Limb (tissue), 2 donors: Measurements from ENCODE around the gene GRAMD2A.
"Not testable (repeated sequence)": the region's sequence is repeated elsewhere in the genome, so short reads cannot be mapped to it uniquely, and the experiment has no call there.

Experiments
- DNase-seq, 2 donors: peaks; one replicate each; pipeline ENCODE4 v3.0.0-alpha.2; 2016; ENCODE audit errors: extremely low spot score in 2 of 2

GRAMD2A gene

DNA sequence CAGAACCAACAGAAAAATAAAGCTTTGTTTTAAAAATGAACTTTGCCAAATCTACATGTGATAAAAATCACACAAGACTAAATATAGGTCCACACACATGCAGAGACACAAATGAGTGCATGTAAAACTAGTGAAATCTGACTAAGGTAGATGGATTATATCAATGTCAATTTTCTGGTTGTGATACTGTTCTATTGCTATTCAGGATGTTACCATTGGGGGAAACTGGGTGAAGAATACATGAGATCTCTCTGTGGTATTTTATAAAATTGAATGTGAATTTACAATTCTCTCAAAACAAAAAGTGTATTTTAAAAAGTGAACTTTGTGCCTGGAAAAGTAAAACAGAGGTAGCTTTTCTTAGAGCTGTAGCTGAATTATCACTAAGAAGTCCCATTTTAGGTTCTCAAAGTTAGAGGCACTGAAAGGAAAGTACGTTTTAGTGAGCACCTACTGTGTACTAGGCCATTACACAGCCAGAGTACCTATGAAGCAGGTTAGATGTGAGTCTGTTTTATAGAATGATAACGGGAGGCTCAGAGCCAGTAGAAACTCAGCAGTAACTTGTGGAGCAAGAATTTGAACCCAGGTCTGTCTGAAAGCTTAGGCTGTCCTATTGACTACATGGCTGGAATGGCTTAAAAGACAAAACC is 8.2 kb downstream of the GRAMD2A start:
- DNase-seq = no peak

DNA sequence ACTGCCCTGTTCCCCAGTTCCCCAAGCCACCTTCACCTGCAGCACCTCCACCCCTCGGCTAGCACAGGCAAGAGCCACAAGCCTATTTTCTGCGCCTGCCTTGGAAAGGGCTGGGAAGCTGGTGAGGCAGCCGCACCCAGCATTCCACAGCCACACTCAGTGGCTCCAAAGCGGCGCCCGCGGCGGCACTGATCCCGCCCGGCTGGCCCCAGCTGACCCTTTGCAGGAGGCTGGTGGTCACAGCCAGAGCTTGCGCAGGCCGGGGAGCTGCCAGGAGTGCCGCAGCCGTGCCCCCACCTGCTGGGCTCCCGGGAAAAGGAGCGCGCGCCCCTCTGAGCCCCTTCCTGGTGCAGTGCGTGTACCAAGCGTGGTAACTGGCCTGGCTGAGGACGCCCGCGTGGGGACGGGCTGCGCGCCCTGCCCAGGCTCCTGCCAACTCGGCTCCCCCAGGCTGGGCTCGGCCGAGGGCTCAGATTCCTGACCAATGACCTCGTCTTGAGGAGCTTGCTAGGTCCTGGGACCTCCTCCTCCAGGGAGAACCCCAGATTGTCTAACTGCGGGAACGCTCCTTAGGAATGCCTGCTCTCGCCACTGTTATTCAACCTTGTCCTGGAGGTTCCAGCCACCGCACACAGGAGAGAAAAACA is 13.3 kb downstream of the GRAMD2A start:
- DNase-seq = no peak

DNA sequence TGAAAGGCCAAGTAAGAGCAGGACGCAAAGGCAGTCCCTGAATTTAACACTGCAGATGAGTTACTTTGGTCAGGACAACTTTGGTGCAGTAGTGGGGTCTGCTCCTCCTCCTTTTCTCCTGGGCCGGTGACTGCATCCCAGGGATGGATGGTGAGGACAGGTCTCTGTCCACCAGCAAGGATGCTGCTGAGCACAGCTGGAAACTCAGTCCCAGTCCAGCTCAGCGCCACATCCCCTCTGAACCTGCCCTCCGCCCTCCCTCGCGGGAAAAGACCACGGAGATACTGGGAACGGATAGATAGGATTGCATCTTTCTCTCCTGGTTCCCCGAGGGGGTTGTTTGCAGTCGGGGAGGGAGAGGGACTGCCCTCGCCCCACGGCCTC is 13.8 kb downstream of the GRAMD2A start:
- DNase-seq = no peak

DNA sequence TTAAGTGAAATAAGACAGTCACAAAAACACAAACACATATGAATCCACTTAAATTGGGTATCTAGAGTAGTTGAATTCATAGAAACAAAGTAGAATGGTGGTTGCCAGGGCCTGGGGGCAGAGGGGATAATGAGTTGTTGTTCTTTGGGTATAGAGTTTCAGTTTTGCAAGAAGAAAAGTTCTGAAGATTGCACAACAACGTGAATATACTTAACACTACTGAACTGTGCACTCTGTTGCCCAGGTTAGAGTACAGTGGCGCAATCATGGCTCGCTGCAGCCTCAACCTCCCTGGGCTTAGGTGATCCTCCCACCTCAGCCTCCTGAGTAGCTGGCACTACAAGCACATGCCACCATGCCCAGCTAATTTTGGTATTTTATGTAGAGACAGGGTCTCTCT is 14.9 kb downstream of the GRAMD2A start:
- DNase-seq = no peak

DNA sequence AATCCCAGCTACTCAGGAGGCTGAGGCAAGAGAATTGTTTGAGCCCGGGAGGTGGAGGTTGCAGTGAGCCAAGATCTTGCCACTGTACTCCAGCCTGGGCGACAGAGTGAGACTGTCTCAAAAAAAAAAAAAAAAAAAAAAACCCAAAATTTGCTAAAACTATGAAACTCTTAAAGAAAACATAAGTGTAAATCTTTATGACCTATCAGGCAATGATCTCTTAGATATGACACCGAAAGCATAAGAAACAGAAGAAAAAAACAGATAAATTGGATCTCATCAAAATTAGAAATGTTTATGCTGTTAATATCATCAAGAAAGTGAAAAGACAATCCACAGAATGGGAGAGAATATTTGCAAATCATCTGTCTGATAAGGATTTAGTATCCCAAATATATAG is 15.3 kb downstream of the GRAMD2A start:
- no peak for DNase-seq

DNA sequence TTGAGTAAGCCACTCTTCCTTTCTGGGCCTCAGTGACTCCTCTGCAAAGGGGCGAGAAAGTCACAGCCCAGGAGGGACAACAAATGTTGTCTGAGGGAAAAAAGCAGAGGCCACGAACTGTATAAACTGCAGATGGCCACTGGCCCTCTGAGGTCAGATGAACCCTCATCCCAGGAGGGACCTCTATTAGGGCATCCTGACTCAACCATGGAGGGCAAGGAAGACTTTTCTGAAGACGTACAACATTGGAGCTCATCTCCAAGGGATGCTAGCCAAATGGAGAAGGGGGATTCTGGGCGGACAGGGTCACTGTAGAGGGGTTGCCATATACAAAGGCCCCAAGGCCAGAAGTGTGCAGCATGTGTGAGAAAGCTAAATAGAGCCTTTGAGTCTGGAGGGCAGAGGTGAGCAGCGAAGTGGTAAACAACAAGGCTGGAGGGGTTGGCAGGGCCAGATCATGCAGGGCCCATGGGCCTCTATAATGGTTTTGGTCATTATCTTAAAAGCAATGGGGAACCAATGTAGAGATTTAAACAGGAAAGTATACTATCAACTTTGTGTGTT is 16.7 kb downstream of the GRAMD2A start:
- no peak for DNase-seq

DNA sequence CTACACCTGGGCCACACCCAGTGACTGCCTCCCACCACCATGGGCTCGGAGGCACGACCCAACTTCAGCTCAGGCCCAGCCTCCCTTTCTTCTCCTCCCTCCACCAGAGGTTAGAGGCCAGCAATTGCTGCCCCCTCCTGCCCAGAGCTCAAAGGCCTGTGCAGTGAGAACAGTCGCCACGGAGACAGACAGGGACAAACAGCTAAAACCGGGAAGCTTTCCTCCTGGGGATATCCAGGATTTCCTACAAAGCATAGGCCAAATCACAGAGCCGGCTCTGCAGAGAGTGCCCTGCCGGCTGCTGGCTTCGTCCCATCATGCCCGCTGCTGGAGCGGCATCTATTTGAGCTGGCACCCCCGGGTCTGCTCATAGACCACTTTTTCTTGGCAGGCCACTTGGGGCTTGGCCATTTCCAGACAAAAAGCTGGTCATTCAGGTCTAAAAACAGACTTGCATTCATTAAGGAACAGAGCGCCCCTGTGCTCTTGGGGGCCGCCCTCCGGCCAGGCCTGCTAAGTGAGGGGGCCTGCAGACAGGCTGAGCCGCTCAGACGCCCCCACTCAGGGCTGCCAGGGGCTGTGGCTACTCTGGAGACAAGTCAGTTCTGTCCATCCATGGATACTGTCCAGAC is 17.5 kb downstream of the GRAMD2A start:
- DNase-seq = peak; percentile 46 to 65

DNA sequence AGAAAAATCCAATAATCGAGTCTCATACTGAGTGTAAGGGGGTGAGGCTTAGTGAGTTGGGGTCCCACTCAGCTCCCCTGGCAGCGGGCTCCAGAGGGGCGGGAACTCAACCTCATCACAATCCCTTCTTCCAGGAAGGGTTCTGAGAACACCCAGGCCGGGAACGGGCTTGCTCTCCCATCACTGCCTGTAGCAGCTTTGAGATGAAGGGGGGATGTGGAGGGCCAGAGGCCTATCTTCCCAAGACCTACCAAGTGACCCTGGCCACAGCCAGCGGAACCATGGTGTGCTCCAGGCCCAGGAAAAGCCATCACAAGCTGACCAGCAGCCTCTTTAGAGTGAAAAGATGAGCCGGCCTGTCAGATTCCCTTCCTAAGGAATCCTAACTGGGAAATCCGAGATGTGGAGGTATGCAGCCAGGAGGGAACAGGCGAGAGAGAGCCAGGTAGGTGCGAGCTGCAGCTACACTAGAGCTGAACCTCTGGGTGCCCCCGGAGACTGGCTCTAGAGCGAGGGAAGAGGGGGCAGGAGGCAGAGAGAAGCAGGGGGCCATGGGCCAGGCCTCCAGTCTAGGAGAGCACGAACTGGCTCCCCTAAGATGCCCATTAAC is 18.5 kb downstream of the GRAMD2A start:
- DNase-seq = no peak

DNA sequence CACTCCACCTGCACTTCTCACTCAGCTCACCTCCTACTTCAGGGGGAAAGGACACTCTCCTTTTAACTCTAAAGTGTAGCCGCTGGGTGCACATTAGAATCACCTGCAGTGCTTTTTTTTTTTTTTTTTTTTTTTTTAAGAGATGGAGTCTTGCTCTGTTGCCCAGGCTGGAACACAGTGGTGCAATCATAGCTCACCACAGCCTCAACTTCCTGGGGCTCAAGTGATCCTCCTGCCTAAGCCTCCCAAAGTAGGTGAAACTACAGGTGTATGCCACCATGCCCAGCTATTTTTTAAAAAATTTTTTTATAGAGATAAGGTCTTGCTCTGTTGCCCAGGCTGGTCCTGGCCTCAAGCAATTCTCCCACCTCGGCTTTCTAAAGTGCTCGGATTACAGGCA is 20.8 kb downstream of the GRAMD2A start:
- DNase-seq = no peak

DNA sequence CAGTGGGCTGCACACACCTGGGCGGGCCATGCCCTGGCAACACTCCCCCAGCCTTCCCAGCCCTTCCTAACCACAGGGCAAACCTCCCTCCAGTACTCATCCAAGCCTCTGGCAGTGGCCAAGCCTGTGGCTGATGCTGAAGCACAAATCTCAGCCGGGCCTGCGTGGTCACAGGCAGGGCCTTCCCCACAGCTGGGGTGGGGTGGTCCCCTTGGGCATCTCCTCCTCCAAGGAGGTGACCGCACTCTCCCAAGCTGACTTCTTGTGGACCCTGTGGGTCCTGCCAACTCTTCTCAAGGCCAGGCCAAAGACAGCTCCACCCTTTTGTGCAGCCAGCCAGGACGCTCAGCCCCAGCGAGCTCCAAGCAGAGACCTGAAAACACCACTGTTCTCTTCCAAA is 21.4 kb downstream of the GRAMD2A start:
- DNase-seq = no peak

DNA sequence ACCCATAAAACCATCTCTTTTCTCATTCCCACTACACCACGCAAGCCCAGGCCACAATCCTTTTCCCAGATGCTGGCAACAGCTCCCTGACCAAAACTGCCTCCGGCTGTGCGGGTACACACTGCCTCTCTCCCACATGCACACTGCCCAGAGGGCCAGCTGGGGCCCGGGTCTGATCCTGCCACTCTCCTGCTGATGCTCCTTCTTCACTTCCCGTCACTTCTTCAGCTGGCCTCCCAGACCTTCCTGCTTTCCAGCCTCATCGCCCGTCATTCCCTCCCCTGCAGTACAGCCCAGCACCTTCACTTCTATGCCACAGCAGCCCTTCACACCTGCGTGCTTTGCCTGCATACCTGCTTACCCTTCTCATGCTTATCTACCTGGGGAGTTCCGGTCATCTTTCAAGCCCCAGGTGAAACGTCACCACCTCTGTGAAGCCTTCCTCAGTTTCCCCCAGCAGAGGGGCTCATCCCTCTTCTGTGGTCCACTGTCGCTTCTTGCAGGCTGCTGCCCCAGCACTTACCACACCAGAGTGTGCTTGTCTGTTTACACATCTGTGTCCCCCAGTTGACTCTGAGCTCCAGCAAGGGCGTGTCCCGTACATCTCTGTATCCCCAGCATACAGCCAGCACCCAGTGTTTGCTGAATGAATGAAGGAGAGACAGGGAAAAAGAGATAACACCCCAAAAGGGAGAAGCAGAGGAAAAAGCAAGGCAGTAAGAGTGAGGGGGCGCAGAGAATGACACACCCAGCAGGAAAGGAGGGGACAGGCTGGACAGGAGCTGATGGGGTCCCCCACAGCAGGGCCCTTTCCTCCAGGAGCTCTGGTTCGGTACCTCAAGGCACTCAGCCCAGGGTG is 22.2 kb downstream of the GRAMD2A start:
- DNase-seq = no peak

DNA sequence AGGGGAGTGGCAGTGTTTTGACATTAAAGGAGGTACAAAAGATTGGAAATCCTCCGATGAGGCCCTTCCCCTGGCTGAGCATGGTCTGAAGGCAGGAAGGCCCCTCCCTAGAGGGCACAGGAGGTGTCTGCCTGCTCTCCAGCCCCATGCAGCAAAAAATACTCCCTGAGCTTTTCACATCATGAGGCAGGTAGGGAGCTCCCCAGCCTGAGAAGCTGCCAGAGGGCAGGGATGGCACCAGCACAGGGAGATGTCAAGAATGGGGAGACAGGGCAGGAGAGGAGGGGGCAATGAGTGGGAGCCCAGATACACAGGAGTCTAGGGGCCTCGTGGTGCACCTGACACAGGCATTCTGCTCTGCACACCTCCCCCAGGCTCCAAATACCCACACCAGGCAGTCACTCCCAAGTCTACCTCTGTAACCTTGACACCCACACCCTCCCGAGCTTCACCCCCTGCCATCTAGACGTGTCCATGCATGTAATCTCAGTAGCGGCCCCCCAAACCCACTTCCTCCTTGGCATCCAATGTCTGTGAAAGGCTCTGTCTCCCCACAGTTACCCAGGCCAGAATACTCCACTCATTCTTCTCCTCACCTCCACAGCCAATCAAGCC is 22.9 kb downstream of the GRAMD2A start:
- DNase-seq = no peak

DNA sequence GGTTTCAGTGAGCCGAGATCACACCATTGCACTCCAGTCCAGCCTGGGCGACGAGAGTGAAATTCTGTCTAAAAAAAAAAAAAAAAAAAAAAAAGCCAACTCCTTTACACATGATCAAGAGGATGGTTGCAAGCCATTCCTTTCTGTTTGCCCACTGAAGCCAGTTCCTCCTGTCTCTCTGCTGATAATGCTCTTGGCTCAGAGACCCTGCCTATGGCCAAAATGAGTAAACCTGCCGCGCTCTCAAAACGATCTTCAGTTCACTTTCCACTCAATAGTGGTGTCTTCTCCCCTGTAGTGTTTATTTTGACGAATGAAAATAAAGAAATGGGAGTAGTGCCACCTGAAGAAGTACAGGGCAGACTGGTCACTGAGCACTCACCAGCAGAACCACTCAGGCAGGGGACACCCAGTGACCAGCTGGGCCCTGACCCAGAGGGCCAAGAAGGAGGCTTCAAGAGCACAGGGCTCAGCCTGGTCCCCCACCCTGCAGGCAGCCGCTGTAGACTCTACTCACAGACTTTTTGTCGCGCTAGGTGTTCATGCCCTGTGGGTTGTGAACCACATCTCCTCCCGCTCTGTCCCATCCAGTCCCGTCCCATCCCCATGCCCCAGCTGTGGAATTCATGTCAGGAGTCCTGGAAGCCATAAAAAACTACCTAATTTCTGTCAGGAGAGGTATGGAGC is 23.6 kb downstream of the GRAMD2A start:
- no peak for DNase-seq

DNA sequence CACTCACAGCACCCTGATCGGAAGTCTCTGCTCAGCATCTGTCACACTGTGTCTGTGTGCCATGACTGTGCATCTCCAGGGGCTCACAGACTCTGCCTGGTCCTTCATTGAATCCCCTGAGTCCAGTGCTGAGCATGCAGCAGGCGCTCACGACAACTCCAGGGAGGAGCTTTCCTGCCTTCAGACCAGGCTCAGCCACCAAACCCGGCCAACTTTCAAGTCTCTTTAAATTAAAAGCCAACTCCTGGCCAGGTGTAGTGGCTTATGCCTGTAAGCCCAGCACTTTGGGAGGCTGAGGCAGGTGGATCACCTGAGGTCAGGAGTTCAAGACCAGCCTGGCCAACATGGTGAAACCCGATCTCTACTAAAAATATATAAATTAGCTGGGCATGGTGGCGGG is 24.2 kb downstream of the GRAMD2A start:
- DNase-seq = no peak

DNA sequence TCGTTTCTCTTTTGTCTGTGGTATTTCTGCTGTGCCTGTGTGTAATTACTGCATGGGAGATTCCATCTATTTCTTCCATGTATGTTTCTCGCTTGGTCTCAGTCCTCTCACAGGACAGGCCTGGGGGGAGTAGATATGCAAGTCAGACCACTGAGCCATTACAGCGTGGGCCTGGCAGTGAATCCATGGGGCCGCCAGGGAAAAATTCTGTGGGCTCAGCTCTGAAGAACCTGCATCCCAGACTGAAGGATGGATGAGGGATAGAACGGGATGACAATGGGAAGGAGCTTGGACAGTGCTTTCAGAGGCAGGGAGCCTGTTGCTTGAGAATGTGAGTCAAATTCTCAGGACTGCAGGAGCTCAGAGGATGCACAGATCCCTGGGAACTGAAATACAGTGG is 24.8 kb downstream of the GRAMD2A start:
- no peak for DNase-seq

DNA sequence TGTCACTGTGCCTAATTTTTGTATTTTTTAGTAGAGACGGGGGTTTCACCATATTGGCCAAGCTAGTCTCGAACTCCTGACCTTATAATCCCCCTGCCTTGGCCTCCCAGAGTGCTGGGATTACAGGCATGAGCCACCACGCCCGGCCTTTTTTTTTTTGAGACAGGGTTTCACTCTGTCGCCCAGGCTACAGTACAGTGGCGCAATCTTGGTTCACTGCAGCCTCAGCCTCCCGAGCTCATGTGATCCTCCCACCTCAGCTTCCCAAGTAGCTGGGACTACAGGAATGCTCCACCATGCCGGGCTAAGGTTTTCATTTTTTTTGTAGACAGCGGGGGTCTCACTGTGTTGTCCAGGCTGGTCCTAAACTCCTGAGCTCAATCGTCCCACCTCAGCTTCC is 25.6 kb downstream of the GRAMD2A start:
- not testable (repeated sequence) for DNase-seq

DNA sequence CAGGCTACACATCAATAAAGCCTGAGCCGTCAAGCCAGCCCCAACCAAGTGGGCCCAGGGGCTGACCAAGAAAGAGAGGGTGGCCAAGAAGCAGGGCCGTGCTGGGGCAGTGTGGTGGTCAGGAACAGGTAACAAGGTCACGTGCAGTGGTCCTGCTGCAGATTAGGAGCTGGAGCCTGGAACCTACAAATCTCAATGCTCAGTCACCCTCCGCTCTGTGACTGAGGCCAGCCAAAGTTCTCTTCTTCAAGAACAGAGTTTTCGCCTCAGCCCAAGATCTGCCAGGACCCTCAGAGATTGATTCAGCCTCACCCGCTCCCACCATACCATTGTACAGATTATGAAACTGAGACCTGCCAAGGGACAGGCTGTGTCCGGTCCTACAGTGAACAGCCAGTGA is 26.9 kb downstream of the GRAMD2A start:
- DNase-seq = no peak

DNA sequence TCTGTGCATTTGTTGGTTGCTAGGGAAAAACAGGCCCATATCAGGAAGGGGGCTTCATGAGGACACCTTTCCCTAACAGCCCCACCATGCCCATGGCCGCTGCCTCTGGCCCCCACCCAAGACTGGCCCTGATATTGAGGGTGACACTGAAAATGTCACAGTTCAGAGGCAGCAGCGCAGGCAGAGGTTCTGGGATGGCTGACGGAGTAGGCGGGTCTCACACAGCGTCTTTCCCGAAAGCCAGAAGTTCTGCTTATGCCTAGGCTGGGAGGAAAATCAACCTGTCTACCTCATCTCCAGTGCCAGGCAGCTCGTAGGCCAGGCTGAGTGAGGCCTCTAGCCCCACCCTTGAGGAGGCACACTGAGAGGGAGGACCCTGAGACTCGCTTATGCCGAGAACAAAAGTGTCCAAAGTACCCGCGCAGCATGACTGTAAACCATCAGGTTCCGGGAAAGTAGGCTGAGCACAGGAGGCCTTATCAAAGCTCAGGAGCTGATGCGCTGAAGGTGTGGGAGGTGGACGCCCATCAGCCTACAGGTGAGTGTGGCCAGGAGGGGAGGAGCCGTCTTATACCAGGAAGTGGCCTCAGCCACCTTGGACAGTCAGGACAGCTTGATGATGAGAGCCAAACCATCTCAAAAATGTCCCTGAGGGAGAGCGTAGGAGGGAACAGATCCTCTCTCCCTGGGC is 27.5 kb downstream of the GRAMD2A start:
- DNase-seq = no peak

DNA sequence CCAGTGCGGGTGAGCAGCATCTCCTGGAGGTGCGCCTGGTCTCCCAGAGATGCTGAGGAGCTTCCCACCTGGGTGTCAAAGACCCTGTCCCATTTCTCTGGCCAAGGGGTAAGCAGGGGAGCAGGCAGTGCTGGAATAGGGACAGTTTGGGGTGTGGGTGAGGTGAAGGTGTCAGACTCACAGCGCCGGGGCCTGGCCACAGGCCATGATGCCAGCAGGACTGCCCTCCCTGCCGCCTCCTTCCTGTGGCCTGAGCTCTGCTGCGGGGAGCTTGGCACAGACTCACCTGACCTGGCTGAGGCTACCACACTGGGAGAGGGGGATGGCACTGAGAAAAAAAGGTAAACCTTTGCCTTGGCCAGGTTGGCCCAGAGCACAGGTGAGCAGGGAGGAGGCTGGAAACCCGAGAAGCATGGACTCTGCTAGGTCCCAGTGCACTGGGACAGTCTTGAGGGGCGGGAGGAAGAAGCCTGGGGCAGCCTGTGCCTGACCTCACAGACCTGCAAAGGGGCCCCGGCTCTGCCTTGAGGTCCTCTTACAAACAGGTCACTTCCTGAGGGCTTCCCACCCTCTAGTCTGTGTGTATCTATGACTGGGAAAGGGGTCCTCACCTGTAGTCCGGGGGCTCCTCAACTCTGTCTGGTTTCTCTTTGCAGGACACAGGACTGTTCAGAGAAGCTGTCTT is 28.2 kb downstream of the GRAMD2A start:
- no peak for DNase-seq
